ENCODE measurements around the gene PALD1. TPM values are rescaled to one million over a fixed set of nuclear protein-coding genes. Genes with fewer than 3 reads are reported as not detected.

PALD1 gene
- total RNA-seq: under 0.01 and 0.37 TPM in 2 replicates

DNA sequence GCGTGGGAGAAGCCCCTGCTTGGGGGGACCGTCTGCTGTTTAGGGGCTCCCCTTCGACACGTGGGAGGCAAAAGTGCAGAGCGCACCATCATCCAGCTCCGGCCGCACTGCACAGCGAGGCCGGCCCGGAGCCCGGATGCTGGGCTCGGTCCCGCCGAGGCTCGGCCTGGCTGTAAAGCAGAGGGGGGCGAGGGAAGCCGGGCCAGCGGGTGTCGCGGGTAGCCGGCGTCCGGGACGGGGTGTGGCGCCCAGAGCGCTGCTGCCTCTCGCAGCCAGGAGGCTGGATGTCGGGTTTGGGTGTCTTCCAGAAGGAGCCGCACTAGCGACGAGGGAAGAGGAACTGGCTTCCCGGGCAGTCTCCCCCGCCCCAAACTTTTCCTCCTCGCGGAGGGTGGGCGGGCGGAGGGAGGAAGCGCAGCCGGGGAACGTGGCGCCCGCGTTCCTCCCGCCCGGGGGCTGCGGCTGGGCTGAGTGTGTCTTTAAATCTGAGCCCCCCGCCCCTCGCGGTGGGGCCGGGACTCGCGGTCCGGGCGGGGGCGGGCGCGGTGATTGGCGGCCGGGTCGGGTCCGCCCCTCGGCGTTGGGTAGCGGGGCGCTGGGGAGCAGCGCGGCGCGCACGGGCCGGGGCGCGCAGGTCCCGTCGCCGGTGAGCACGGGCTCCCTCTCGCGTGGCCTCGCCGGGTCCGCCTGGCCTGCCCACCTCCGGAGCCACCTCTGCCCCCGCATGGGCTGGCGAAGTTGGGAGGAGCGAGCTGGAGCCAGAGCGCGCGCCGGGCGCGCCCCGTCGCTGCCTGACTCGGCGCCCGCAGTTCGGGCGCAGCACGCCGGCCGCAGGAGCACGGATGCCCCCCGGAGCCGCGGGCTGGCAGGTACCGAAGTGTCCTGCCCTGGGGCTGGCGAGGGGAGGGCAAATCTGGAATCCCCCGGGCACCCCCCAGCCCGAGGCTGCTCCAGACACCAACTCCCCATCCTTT lies at the start of gene PALD1:
Gene PALD1 (plus strand): TSS at position 577 of the 974 bp plus-strand sequence. CDS start 47,185 bp downstream, outside the sequence.

DNA sequence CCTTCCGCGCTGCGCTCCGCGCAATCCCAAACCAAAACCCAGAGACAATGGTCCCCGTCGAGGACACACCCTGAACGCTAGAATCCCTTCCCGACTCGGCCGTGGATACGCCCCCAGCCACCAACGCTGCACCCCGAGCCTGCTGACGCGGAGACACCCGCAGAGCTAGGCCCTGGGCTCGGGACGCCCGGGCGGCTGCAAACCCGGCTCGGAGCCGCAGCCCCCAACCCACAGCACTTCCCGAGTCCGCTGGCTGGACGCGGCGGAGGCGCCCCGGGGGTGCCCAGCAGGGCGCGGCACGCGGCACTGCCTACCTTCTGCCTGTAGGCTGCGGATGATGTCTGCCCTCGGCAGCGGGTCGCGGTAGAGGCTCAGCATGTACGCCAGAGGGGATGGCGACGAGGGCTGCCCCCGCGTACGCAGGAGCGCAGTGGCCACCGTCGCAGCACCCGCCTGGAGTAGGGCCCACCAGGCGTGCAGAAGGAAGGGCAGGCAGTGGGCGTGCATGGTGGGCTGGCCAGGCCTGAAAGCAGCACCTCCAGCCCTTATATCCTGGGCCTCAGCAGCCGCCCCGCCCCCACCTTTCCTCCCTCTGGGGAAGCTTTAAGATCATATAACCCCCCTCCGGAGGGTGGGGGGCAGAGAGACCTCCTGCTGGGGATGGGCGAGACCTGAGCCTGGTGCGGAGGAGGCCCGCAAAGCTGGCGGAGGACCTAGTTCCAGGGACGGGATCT lies 37.2 kb upstream of the PALD1 start, which contains the start of gene NODAL:
Gene NODAL (minus strand): TSS at position 521 of the 734 bp plus-strand sequence. CDS start 14 bp downstream, at position 507.

DNA sequence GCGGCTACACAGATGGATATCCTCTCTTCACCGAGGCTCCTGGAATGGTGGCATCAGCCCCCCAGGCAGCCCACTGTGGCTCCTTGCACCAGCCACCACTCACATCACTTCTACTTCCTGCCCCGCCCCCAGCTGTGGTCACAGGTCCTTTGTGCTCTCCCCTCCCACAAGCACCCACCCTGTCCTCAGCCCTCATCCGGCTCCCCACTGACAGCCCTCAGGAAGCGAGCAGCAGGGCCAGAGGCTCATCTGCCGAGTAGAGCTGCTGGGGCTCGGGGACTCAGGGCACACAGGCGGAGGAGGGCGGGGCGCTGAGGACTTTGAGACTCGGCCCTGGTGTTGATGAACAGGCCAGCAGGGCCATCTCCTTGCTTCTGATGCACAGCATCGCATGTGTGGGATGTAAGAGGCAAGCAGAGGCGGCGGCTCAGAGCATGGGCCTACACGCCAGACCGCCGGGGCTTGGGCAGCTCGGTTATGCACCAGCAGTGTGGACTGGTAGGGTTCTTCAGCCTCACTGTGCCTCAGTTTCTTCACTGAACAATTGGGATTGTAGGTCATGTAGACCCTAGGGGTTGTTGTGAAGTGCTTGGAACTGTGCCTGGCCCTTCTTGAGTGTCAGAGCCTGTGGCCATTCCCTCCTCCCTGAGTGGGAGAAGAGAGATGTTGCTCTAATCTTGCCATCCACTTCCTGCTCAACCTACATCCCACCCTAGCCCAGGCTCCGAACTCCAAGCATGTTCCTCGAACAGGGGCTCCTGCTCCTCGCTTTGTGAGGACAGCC lies 124.3 kb downstream of the PALD1 start, which contains the start of gene PRF1:
Gene PRF1 (minus strand): TSS at position 77 of the 784 bp plus-strand sequence. CDS start 1,839 bp downstream, outside the sequence.

Other genes with a start within 250 kb of the PALD1 start
- gene PPA1, start 245.3 kb upstream of the PALD1 start, total RNA-seq: 191 and 270 TPM in 2 replicates
- gene NPFFR1, start 194.8 kb upstream of the PALD1 start, total RNA-seq: under 0.01 TPM in 1 of 2 replicates, not detected in the other
- 3.1 and 5.2 TPM in 2 replicates for gene LRRC20, start 96.1 kb upstream of the PALD1 start, total RNA-seq
- gene EIF4EBP2, start 74.6 kb upstream of the PALD1 start, total RNA-seq: 14.4 and 20.4 TPM in 2 replicates
- not detected in 2 replicates for gene NODAL, start 37.1 kb upstream of the PALD1 start, total RNA-seq
- gene PRF1, start 124.0 kb downstream of the PALD1 start, total RNA-seq: under 0.01 TPM in 1 of 2 replicates, not detected in the other
- gene ADAMTS14, start 193.7 kb downstream of the PALD1 start, total RNA-seq: 5.5 and 10.6 TPM in 2 replicates